HG02852 (cell line): ENCODE measurements around the gene ZNF408.

Experiments
- ATAC-seq: cut with Tn5 transposase; IDR thresholded peaks from one replicate; pipeline ENCODE4 v1.9.1; 2021; ENCODE audit warnings: mild to moderate bottlenecking, moderate library complexity; ENCODE audit not compliant: unreplicated experiment

Gene ZNF408

DNA sequence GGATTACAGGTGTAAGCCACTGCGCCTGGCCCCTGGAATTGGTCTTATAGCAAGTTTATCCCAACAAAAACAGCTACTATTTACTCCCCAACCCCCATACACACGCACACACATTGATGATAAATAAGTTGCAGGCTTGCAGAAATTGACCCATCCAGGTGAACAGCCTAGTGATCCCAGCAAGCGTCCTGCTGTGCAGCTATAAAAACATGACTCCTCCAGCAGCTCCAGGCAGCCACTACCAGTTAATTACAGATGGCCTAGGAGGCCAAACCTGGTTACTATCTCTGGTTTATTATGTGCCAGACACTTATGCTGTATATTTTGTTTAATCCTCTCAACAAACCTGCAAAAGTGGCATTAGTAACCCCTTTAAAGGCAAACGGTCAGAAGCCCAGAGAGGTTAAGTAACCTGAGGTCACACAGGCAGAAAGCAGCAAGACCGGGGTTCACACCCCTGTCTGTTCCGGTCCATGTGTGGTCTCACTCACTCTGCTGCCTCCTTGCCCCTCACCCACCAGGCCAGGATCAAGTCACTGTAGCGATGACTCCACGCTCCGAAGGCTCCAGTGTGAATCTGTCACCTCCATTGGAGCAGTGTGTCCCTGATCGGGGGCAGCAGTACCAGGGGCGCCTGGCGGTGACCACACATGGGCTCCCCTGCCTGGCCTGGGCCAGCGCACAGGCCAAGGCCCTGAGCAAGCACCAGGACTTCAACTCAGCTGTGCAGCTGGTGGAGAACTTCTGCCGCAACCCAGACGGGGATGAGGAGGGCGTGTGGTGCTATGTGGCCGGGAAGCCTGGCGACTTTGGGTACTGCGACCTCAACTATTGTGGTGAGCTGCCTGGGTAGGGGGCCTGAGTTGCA is 24.7 kb downstream of the ZNF408 start:
- no peak for ATAC-seq

DNA sequence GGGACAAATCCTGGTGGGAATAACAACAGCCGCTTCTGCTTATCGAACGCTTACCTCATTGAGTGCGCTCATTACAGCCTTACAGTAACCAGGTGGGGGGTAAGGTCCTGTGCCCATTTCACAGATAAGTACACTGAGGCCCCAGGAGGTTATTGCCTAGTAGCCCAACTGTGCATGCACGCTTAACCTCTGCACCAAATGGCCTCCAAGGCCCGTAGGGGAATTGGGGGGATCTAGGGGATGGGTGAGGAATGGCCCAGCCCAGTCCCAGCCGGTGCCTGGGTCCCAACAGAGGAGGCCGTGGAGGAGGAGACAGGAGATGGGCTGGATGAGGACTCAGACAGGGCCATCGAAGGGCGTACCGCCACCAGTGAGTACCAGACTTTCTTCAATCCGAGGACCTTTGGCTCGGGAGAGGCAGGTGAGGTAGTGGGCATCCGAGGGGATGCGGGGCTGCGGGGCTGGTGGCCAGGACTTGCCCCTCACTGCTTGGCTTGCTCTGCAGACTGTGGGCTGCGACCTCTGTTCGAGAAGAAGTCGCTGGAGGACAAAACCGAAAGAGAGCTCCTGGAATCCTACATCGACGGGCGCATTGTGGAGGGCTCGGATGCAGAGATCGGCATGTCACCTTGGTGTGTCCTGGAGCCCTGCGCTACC is 25.5 kb downstream of the ZNF408 start:
- no peak for ATAC-seq

DNA sequence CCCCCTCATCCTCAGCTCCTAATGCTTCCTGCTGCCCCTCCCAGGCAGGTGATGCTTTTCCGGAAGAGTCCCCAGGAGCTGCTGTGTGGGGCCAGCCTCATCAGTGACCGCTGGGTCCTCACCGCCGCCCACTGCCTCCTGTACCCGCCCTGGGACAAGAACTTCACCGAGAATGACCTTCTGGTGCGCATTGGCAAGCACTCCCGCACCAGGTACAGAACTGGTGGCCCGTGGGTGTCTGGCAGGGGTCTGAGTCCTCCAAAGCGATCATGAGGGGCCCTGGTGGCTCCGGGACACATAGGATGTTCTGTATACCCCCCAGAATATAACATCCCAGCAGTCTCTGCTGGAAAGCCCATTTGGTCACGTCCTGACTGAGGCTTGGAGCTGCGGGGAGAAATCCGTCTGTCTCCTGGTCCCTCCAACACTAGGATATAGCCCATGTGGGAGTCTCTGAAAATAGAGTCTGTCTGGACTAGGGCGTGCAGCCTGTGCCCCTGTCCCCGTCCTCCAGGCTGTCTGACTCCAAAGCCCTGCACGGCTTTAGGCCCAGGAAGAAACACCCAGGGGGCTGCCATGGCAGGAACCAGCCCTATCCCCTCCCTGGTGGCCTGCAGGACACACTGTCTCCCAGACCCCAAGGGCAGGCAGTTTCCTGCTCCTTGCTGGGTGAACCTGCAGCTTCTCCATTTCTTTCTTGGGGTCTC is 27.3 kb downstream of the ZNF408 start:
- ATAC-seq: no peak

DNA sequence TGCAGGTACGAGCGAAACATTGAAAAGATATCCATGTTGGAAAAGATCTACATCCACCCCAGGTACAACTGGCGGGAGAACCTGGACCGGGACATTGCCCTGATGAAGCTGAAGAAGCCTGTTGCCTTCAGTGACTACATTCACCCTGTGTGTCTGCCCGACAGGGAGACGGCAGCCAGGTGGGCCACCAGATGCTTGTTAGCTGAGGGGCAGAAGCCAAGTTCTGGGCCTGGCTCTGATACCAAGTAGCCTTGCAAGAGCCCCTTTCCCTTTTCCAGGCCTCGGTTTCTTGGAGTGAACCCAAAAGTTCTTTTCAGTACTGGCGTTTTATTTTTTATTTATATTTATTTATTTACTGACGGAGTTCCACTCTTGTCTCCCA is 27.8 kb downstream of the ZNF408 start:
- no peak for ATAC-seq

DNA sequence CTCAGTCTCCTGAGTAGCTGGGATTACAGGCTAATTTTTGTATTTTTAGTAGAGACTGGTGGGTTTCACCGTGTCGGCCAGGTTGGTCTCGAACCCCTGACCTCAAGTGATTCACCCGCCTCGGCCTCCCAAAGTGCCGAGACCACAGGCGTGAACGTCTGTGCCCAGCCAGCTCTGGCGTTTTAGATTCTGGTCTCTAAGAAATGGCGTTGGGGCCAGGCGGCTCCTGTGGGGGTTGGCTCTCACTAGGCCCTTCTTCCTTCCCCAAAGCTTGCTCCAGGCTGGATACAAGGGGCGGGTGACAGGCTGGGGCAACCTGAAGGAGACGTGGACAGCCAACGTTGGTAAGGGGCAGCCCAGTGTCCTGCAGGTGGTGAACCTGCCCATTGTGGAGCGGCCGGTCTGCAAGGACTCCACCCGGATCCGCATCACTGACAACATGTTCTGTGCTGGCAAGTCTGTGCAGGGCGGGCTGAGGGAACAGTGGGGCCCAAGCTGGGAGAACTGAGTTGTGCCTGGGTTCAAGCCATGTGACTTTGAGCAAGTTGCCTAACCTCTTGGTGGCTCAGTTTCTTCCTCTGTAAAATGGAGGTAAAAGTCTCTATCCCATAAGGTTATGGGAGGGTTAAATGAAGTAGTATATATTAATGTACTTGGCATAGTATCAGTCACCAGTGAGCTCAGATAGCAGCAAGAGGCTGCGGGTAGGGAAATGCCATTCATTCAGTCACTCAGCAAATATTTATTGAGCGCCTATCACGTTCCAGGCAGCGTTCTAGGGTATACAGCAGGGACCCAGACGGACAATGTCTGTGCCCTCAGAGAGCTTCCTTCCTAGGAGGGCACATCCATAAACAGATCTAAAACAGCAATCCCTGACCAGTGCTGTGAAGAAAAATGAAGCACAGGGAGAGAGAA is 28.5 kb downstream of the ZNF408 start:
- no peak for ATAC-seq

DNA sequence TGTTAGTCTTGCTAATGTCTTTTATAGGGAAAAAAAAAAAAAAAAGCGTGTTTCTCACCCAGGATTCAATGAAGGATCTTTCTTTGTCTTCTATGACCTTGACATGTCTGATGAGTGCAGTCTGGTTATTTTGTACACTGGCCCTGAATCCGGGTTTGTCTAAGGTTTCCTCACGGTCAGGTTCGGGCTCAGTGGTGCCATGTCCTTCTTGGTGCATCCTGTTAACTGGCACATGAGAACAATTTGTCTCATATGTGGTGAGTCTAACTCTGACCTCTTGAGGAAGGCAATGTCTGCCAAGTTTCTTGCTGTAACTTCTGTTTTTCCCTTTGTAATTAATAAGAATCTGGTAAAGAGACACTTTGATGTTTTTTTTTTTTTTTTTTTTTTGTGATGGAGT is 30.7 kb downstream of the ZNF408 start:
- no peak for ATAC-seq

DNA sequence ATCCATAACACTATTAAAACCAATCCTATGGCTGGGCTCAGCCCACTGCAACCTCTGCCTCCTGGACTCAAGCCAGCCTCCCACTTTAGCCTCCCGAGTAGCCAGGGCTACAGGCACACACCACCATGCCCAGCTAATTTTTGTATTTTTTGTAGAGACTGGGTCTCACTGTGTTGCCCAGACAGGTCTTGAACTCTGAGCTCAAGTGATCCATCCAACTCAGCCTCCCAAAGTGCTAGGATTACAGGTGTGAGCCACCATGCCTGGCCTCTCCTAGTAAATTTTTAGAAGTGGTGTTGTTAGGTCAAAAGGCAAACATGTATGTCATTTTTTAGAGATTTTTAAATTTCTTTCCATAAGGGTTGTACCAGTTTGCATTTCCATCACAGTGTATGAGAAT is 32.4 kb downstream of the ZNF408 start:
- no peak for ATAC-seq

DNA sequence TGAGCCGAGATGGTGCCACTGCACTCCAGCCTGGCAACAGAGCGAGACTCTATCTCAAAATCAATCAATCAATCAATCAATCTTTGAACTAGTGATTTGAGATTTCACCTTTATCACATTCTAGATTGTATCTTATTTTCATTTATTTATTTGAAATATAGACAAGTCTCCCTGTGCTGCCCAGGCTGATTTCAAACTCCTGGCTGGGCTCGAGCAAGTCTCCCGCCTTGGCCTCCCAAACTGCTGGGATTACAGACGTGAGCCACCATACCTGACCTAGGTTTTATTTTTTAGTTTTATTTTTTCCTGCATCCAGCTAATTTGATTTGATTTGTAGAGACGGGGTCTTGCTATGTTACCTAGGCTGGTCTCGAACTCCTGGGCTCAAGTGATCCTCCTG is 35.3 kb downstream of the ZNF408 start:
- no peak for ATAC-seq

DNA sequence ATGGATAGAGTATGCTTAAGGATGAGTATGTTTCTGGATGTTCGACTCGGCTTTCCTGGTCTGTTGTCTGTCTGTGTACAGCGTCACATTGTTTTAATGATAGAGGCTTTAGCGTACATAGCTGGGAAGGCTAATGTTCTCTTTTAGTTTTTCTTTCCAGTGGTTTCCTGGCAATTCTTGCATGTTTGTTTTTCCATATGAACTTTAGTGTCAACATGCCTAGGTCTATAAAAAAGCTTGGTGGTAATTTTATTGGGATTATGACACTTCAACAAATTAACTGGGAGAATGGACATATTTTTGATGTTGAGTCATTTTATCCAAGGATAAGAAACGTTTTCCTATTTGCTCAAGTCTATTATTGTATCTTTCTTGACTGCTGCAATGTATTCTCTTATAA is 35.8 kb downstream of the ZNF408 start:
- ATAC-seq: no peak

DNA sequence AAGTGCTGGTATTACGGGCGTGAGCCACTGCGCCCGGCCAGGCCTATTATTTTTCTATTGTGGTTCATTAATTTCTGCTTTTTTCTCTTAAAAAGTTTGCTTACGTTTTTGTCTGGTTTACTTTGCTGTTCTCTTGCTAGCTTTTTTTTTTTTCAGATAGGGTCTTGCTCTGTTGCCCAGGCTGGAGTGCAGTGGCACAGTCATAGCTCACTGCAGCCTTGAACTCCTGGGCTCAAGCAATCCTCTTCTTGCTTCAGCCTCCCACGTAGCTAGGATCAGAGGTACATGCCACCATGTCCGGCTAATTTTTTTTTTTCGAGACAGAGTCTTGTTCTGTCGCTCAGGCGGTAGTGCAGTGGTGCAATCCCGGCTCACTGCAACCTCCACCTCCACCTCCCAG is 36.9 kb downstream of the ZNF408 start:
- no peak for ATAC-seq

DNA sequence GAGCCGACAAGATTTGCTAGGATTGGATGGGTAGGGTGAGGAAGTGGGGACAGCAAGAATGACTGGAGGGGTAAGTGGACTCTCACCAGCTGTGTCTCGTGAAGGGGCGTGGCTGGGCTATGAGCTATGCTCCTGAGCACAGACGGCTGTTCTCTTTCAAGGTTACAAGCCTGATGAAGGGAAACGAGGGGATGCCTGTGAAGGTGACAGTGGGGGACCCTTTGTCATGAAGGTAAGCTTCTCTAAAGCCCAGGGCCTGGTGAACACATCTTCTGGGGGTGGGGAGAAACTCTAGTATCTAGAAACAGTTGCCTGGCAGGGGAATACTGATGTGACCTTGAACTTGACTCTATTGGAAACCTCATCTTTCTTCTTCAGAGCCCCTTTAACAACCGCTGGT is 38.1 kb downstream of the ZNF408 start:
- ATAC-seq: no peak

DNA sequence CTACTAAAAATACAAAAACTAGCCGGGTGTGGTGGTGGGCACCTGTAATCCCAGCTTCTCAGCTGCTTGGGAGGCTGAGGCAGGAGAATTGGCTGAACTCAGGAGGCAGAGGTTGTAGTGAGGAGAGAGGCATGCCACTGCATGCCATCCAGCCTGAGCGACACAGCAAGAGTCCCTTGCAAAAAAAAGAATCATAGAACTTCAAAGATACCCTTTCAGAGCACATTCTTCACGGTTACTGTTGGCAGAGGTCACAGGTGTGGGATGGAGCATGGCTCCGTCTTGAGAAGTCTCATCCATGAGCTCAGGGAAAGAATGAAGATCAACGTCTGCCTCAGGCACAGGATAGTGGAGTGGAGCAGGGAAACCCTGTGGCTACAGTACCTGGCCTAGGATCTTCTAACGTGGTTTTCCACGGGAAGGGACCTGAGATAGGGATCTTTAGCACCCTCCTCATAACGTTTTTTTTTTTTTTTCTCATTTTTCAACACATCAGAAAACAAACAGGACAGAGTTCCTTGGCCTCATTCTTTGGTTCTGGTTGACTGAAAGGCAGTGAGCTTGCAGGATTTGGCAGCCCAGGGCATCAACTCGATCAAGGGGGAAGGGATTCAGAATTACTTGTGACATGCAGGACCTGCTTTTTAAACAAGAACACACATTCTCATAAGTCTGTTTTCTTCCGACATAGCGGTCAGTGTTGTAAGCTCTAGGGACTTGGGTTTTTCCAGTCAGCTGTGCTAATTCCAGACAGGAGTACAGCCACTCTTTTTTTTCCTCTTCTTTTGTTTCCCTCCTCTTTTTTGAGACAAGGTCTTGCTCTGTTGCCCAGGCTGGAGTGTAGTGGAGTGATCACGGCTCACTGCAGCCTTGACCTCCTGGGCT is 41.0 kb downstream of the ZNF408 start:
- no peak for ATAC-seq

DNA sequence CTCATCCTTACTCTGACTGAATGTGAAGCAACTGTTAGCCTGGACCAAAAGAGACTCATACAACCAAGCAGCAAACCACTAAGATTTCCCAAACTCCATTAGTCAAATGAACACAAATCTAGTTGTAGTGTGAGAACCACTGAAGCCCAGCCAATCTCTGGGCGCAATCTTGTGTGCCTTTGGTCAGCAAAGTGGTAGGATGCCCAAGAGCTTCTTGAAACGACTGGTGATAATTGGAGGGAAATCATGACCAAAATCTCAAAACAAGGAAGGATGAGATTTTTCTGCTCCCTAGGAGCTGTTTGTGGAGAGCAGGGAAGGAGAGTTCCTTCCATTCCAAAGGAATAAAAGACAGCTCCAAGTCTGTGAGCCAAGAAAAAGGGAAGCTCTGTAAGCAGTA is 42.2 kb downstream of the ZNF408 start:
- no peak for ATAC-seq

DNA sequence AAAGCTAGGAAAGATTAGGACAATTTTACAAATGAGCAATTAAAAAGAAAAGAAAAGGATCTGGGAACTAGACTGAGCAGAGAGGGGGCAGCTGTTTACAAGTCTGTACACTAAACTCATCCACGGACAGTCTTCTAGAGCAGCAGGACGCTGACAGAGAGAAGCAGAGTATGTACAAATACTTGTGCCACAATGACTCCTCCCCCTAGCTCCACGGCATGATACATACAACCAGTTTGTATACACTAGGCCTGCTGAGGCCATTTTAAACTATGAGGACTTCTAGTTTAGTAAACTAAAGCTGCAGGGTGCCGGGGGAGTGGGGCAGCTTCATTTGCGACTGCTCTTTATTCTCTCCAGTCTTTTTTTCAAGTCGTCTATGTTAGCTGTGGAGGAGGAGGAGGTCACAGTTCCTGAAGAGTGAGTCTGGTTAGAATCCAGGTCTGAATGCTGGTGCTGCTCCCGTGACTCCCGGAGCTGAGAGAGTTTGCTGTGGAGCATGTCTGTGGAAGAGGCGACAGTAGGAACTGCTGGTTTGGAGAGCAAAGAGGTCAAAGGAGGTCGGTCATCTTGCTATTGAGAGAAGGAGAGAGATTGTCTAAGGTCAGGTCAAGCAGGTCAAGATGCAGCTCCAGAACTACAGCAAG is 43.0 kb downstream of the ZNF408 start:
- ATAC-seq: no peak

DNA sequence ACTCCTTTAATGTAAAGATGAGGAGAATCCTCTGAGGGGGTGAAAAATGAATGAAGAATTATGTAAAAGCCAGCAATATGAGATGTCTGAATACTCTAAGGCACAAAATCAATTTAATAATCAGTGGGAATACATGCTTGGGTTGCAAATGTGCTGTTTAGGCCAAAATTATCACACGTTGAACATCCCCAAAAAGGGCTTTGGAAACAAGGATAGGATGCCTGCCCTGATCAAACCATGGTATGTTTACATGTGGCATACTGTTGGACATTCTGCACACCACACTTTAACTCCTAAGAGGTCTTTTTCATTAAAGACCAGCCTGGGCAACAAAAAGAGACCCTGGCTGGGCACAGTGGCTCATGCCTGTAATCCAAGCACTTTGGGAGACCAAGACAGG is 44.5 kb downstream of the ZNF408 start:
- ATAC-seq: no peak

DNA sequence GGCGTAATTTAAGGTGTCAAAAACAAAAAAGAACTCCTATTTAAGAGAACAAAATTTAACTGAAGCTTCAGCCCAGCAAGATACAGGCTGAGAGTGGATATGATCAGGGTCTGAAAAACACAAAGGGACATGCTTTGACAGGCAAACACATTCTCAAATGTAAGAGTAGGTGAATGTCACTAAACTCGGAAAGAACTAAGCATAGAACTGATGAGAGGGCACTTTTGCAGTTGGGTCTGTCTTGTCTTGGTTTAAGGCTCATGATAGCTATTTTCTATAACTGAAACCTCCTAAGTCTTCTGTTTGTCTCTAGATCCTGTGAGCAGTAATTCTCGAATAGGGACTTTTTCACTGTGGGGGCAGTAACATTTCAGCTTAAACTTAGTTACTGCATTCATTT is 45.2 kb downstream of the ZNF408 start:
- ATAC-seq: no peak

DNA sequence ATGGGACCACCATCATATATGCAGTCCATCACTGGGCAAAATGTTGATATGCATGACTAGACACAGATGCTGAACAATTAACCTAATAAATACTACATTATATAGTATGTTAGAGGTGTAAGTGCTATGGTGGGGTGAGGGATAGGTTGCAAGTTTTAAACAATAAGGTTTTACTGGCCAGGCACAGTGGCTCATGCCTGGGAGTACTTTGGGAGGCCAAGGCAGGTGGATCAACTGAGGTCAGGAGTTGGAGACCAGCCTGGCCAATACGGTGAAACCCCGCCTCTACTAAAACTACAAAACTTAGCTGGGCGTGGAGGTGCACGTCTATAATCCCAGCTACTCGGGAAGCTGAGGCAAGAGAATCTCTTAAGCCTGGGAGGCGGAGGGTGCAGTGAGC is 46.3 kb downstream of the ZNF408 start:
- no peak for ATAC-seq
